Neutrophil (primary cell): ENCODE data around the gene EFHD2.

Experiments used
- H3K27ac ChIP-seq: fragments of 200-600 bp; sonication (generic); 2 replicates; pipeline ENCODE4 v1.5.1; 2016; ENCODE audit warnings: mild to moderate bottlenecking, moderate library complexity
- H3K27me3 ChIP-seq: fragments of 200-600 bp; sonication (generic); 2 replicates; pipeline ENCODE4 v1.6.0; 2016; ENCODE audit warnings: mild to moderate bottlenecking
- H3K36me3 ChIP-seq: fragments of 200-600 bp; sonication (generic); 2 replicates; pipeline ENCODE4 v1.5.1; 2017
- H3K4me1 ChIP-seq, 2 experiments: fragments of 200-600 bp in 1 of 2; sonication (generic) in 1 of 2; 1 replicate in 1 of 2; 2 replicates in 1 of 2; pipeline versions ENCODE4 v1.5.1 to v1.6.1; 2013 to 2016; ENCODE audit warnings: low read depth in 1 of 2, low read length in 1 of 2, mild to moderate bottlenecking in 1 of 2, moderate library complexity in 1 of 2; ENCODE audit not compliant: control insufficient read depth in 1 of 2, insufficient read depth in 1 of 2
- H3K4me3 ChIP-seq, 2 experiments: fragments of 200-600 bp in 1 of 2; sonication (generic) in 1 of 2; 1 replicate in 1 of 2; 2 replicates in 1 of 2; pipeline ENCODE4 v1.5.1; 2013 to 2016; ENCODE audit warnings: low read depth in 1 of 2, low read length in 1 of 2, mild to moderate bottlenecking in 1 of 2, moderate library complexity in 1 of 2
- H3K9me3 ChIP-seq: fragments of 200-600 bp; sonication (generic); 2 replicates; pipeline ENCODE4 v1.5.1; 2016
- TF ChIP-seq, protein P1 (sequence below): fragments of 200-600 bp; sonication (generic); IDR thresholded peaks from 2 replicates; pipeline ENCODE4 v1.5.1; 2016; ENCODE audit warnings: antibody characterized with exemption

Gene EFHD2, protein sequence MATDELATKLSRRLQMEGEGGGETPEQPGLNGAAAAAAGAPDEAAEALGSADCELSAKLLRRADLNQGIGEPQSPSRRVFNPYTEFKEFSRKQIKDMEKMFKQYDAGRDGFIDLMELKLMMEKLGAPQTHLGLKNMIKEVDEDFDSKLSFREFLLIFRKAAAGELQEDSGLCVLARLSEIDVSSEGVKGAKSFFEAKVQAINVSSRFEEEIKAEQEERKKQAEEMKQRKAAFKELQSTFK

DNA sequence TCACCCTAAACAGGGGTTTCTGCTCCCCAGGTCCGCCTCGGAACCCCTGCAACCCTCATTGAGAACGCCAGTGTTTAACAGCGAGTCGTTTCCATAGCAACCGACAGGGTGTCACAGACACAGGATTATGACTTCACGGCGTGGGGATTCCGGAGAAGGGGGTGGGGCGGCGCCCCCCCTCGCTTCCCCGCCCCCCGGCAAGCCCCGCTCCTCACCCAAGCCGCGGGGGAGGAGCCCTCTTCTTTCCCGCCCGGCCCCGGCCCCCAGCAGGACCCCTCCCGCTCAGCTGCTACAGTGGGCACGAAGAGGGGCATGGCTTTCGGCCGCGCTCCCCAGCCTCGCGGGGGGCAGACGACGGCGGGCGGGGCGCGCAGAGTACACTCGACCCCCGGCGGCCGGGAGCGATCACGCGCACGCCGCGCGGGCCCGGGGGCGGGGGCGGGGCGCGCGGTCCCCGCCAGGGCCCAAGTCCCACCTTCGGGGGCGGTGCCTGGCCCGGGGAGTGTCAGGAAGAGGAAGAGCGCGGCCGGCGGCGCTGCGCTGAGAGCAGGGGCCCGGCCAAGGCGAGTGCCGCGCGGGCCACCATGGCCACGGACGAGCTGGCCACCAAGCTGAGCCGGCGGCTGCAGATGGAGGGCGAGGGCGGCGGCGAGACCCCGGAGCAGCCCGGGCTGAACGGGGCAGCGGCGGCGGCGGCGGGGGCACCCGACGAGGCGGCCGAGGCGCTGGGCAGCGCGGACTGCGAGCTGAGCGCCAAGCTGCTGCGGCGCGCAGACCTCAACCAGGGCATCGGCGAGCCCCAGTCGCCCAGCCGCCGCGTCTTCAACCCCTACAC lies at the start of gene EFHD2:
Gene EFHD2 (plus strand): TSS at position 501 of the 835 bp plus-strand sequence. CDS start 84 bp downstream, at position 585.
- Histone ChIP-seq H3K27me3 (peaks cover 4% of the 10 kb centered on the region), H3K27ac (peak within 1 kb of the TSS; percentile 100), H3K4me1 (peaks cover 36 to 39% of the 10 kb centered on the region in 2 experiments), H3K4me3 (peak within 1 kb of the TSS; percentile 83 to 95), H3K36me3 (peaks cover 28% of the 10 kb centered on the region), H3K9me3 (no peaks in the 10 kb centered on the region)
- TF ChIP-seq, protein P1, sequence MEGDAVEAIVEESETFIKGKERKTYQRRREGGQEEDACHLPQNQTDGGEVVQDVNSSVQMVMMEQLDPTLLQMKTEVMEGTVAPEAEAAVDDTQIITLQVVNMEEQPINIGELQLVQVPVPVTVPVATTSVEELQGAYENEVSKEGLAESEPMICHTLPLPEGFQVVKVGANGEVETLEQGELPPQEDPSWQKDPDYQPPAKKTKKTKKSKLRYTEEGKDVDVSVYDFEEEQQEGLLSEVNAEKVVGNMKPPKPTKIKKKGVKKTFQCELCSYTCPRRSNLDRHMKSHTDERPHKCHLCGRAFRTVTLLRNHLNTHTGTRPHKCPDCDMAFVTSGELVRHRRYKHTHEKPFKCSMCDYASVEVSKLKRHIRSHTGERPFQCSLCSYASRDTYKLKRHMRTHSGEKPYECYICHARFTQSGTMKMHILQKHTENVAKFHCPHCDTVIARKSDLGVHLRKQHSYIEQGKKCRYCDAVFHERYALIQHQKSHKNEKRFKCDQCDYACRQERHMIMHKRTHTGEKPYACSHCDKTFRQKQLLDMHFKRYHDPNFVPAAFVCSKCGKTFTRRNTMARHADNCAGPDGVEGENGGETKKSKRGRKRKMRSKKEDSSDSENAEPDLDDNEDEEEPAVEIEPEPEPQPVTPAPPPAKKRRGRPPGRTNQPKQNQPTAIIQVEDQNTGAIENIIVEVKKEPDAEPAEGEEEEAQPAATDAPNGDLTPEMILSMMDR, result peak; percentile 45

DNA sequence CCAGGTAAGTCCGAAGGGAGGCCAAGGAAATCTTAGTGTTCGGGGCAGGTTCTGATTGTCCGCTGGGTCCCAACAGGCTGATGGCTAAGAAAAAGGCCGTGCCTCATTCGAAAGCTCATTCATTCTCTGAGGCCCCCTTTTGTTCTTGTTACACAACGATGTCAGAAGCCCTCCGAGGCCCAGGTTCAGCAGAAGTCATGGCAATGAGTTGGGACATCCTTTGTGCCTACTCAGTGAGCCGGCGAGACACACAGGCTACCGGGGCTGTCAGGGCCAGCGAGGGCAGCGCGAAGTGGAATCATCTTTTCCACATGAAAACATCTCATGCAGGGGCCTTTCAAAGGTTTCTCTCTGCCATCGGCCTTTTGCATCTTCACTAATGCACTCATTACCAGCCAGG lies 49.0 kb upstream of the EFHD2 start:
- Histone ChIP-seq H3K36me3 (no peaks in the 10 kb centered on the region), H3K4me1 (no peaks in the 10 kb centered on the region), H3K4me3 (no peak overlapping the region), H3K9me3 (no peaks in the 10 kb centered on the region), H3K27ac (no peak overlapping the region), H3K27me3 (peaks cover 6% of the 10 kb centered on the region)
- TF ChIP-seq, protein P1, result no peak

DNA sequence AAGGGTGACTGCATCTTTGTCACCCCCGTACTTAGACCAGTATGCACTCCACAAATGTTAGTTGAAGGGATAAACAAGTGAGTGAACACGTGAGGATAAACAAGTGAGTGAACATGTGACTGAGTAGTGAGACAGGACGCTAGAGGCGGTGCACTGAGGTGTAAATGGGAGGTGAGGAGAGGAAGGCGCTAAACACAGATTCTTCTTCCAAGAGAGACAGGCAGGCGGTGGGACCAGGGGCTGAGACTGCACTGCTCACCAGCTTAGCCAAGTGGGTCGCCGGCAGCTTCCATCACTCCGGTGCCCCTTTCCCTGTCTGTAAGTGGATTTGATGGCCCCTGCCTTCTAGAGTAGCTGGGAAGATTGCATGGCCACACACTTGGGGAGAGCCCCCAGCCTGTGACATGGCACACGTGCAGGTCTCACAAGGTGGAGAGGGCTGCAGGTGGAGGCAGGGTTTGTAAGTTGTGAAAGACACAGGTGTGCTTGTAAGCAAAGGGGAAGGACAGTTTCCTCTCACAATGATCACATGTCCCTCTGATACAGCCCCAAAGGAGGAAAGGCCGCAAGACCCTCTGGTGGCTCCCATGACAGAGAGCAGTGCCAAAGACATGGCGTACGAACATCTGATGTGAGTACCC lies 47.5 kb upstream of the EFHD2 start:
- Histone ChIP-seq H3K9me3 (no peaks in the 10 kb centered on the region), H3K4me1 (no peaks in the 10 kb centered on the region), H3K4me3 (no peak overlapping the region), H3K36me3 (no peaks in the 10 kb centered on the region), H3K27me3 (peaks cover 7% of the 10 kb centered on the region), H3K27ac (no peak overlapping the region)
- TF ChIP-seq, protein P1, result no peak

DNA sequence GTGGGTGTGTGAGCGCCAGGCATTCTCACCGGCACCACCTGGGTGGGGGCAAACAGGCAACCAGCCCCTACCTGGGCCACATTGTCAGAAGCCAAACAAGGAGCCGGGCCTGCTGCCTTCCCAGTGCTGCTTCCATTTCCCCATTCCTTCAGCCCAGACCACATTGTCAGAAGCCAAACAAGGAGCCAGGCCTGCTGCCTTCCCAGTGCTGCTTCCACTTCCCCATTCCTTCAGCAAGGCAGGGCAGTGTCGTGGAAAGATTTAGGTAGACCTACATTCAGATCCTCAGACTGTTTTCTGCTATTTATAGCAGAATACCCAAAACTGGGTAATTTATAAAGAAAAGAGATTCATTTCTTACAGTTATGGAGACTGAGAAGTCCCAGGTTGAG lies 47.0 kb upstream of the EFHD2 start:
- Histone ChIP-seq H3K27me3 (peaks cover 7% of the 10 kb centered on the region), H3K9me3 (no peaks in the 10 kb centered on the region), H3K4me3 (no peak overlapping the region), H3K36me3 (no peaks in the 10 kb centered on the region), H3K27ac (no peak overlapping the region), H3K4me1 (no peaks in the 10 kb centered on the region)
- TF ChIP-seq, protein P1, result no peak

DNA sequence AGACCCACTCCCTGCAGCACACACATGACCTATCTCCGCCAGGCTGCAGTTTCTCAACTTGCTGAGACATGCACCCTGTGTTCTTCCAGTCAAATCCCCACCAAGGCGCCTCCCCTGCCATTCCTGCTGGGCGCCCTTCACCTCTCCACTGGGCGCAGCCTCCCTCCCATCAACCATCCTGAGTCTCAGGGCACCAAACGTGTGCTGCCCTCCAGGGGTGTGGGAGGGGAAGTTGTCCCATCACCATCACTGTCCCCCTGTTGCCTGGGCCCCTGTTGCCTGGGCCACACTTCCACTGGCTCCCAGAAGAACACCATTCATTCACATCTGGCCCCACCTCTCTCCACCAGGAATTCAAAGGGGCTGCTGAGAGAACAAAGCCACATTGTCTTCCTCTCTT lies 44.9 kb upstream of the EFHD2 start:
- TF ChIP-seq, protein P1, result no peak

More for the DNA sequence above, 44.9 kb upstream of the EFHD2 start:
- Histone ChIP-seq H3K4me3 (no peak overlapping the region), H3K4me1 (no peaks in the 10 kb centered on the region), H3K9me3 (no peaks in the 10 kb centered on the region), H3K27me3 (peaks cover 7% of the 10 kb centered on the region), H3K27ac (no peak overlapping the region), H3K36me3 (no peaks in the 10 kb centered on the region)
